Osteocyte (in vitro differentiated cells): ENCODE measurements around the gene NTN5. TPM values are rescaled to one million over a fixed set of nuclear protein-coding genes. Genes with fewer than 3 reads are reported as not detected.
A peak's percentile ranks its signal among the peaks of the same experiment; 100 is the strongest.

Experiments used
- DNase-seq: peaks from one replicate; pipeline ENCODE4 v3.0.0; 2021; ENCODE audit warnings: mixed read lengths; ENCODE audit not compliant: unreplicated experiment; ENCODE audit errors: extremely low spot score
- H3K27ac Mint-ChIP-seq: one replicate; pipeline ENCODE4 v1.8.0; 2021; ENCODE audit warnings: mild to moderate bottlenecking, mixed read lengths; ENCODE audit not compliant: unreplicated experiment
- H3K27me3 Mint-ChIP-seq: one replicate; pipeline ENCODE4 v1.8.0; 2021; ENCODE audit warnings: mixed read lengths; ENCODE audit not compliant: unreplicated experiment
- H3K36me3 Mint-ChIP-seq: one replicate; pipeline ENCODE4 v1.8.0; 2021; ENCODE audit warnings: mixed read lengths; ENCODE audit not compliant: unreplicated experiment
- H3K4me1 Mint-ChIP-seq: one replicate; pipeline ENCODE4 v1.8.0; 2021; ENCODE audit warnings: mixed read lengths; ENCODE audit not compliant: unreplicated experiment
- H3K4me3 Mint-ChIP-seq: one replicate; pipeline ENCODE4 v1.8.0; 2021; ENCODE audit warnings: mild to moderate bottlenecking, moderate library complexity, mixed read lengths; ENCODE audit not compliant: unreplicated experiment
- H3K9me3 Mint-ChIP-seq: one replicate; pipeline ENCODE4 v1.8.0; 2021; ENCODE audit warnings: mixed read lengths; ENCODE audit not compliant: unreplicated experiment
- CTCF ChIP-seq: fragments of 200-600 bp; sonication (generic); IDR thresholded peaks from 2 replicates; pipeline ENCODE4 v1.5.0; 2021; ENCODE audit warnings: antibody characterized with exemption, mild to moderate bottlenecking, moderate library complexity
- total RNA-seq: library from RNA; stranded (reverse); gene quantifications from 2 replicates; pipeline ENCODE4 v1.2.1, GENCODE V29; 2021

NTN5 gene
- total RNA-seq, 1 donor from 2014 or later, result 1.7 TPM

- Mint-ChIP-seq H3K4me3 (peak overlapping the region; percentile 87), H3K27me3 (peaks cover 4% of the 10 kb centered on the region), H3K27ac (peak overlapping the region; percentile 88), H3K36me3 (no peaks in the 10 kb centered on the region), H3K9me3 (no peaks in the 10 kb centered on the region), H3K4me1 (peaks cover 30% of the 10 kb centered on the region)
- no peak for TF ChIP-seq CTCF
- DNase-seq, result no peak
Observed at GRCh38 chr19:48645620-48646000, 27.2 kb downstream of the NTN5 start.

GRCh38 chr19:48644839-48645619 lies 27.8 kb downstream of the NTN5 start:
- H3K27me3 Mint-ChIP-seq, result peaks cover 5% of the 10 kb centered on the region
- peak overlapping the region; percentile 88 for H3K27ac Mint-ChIP-seq
- H3K36me3 Mint-ChIP-seq, result no peaks in the 10 kb centered on the region
- H3K9me3 Mint-ChIP-seq, result no peaks in the 10 kb centered on the region
- DNase-seq, result no peak
- TF ChIP-seq CTCF, result no peak
- peaks cover 30% of the 10 kb centered on the region for H3K4me1 Mint-ChIP-seq
- peak overlapping the region; percentile 87 for H3K4me3 Mint-ChIP-seq

- Mint-ChIP-seq H3K4me3 (peak overlapping the region; percentile 87), H3K36me3 (no peaks in the 10 kb centered on the region), H3K27ac (no peak overlapping the region)
Observed at GRCh38 chr19:48644355-48644754, 28.5 kb downstream of the NTN5 start.

GRCh38 chr19:48642862-48643261 lies 30.0 kb downstream of the NTN5 start:
- no peak for DNase-seq
- Mint-ChIP-seq H3K27ac (no peak overlapping the region), H3K27me3 (peaks cover 6% of the 10 kb centered on the region), H3K4me1 (peaks cover 30% of the 10 kb centered on the region), H3K4me3 (no peak overlapping the region), H3K9me3 (no peaks in the 10 kb centered on the region), H3K36me3 (no peaks in the 10 kb centered on the region)
- no peak for TF ChIP-seq CTCF

More at GRCh38 chr19:48644355-48644754, 28.5 kb downstream of the NTN5 start:
- Mint-ChIP-seq H3K27me3 (peaks cover 6% of the 10 kb centered on the region), H3K9me3 (no peaks in the 10 kb centered on the region), H3K4me1 (peaks cover 26% of the 10 kb centered on the region)
- no peak for TF ChIP-seq CTCF
- no peak for DNase-seq

- no peak overlapping the region for H3K4me3 Mint-ChIP-seq
- H3K9me3 Mint-ChIP-seq, result no peaks in the 10 kb centered on the region
- H3K36me3 Mint-ChIP-seq, result no peaks in the 10 kb centered on the region
- H3K4me1 Mint-ChIP-seq, result peaks cover 33% of the 10 kb centered on the region
- no peak overlapping the region for H3K27ac Mint-ChIP-seq
- no peak for TF ChIP-seq CTCF
- DNase-seq, result no peak
- H3K27me3 Mint-ChIP-seq, result peaks cover 6% of the 10 kb centered on the region
Observed at GRCh38 chr19:48641850-48642249, 31.0 kb downstream of the NTN5 start.
